SK-MEL-5 (cell line): ENCODE measurements around the gene CRKL. TPM values are rescaled to one million over a fixed set of nuclear protein-coding genes. Genes with fewer than 3 reads are reported as not detected.

ENCODE experiments used
- DNase-seq: peaks from one replicate; pipeline ENCODE4 v3.0.0-alpha.2; 2016; ENCODE audit warnings: low read depth, low spot score
- in situ Hi-C: cut with HindIII; loops from 2 replicates; pipeline ENCODE4 v1.10.0; 2016; ENCODE audit warnings: low sequenced_read_pairs, high pct_unique_total_duplicates, low pct_unique_long_range_greater_than_20kb
- total RNA-seq: library from RNA; depleted of rRNA; stranded (reverse); fragments of >200 nt; shearing (Covaris generic); gene quantifications from 2 replicates; pipeline ENCODE4 v1.2.3, GENCODE V29; 2014; rRNA removed

Gene CRKL
- total RNA-seq, 1 experiment from 2014 or later: 33.5 TPM

GRCh38 chr22:20995329-20996030 lies 78.3 kb downstream of the CRKL start:
- in situ Hi-C loops: no loop called here
- DNase-seq: no peak

DNA sequence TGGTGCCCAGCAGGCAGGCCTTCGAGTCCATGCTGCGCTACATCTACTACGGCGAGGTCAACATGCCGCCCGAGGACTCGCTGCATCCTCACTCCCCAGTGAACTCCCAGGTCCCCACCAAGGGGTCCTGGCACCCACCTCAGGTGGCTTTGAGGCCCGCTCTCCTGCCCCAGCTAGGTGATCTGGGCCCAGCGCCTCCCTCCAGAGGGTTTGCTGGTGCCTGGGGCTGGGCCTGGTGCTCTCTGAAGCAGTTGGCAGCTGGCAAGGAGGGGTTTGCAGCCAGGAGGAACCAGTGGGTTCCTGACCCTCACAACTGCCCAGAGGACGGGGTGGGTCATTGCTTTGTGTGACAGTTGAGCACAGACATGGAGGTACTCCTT lies 78.8 kb downstream of the CRKL start:
- in situ Hi-C loops: no loop called here
- no peak for DNase-seq

DNA sequence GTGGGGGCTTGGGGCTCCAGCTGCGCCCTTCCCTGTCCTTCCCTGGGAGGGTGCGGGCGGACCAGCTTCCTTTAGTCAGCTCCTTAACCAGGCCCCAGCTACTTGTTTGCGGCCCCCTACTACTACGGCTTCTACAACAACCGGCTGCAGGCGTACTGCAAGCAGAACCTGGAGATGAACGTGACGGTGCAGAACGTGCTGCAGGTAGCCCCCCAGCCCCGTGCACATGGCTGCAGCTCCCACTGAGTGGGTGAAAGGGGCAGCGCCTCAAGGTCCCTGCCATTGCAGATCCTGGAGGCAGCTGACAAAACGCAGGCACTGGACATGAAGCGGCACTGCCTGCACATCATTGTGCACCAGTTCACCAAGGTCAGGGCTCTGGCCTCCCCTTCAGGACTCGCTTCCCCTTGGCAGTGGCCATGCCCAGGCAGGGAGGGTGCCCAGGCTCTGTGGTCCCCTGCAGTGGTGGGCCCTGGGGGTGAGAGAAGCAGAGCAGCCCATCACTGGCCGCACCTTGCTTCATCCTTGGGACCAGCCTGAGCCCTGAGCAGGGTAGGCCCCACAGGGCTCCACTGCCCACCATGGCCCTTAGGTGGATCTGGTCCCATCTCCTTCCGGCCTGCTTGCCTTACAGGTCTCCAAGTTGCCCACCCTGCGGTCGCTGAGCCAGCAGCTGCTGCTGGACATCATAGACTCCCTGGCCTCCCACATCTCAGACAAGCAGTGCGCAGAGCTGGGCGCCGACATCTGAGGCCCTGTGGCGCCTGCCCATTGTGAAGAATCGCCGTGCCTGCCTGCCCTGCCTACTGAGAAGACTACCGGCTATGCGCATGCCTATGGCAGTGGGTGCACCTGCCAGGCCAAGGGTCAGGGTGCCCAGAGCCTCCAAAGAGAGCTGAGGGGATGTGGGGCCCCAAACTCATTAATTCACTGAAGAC lies 79.7 kb downstream of the CRKL start:
- in situ Hi-C loops: no loop called here
- DNase-seq: no peak

DNA sequence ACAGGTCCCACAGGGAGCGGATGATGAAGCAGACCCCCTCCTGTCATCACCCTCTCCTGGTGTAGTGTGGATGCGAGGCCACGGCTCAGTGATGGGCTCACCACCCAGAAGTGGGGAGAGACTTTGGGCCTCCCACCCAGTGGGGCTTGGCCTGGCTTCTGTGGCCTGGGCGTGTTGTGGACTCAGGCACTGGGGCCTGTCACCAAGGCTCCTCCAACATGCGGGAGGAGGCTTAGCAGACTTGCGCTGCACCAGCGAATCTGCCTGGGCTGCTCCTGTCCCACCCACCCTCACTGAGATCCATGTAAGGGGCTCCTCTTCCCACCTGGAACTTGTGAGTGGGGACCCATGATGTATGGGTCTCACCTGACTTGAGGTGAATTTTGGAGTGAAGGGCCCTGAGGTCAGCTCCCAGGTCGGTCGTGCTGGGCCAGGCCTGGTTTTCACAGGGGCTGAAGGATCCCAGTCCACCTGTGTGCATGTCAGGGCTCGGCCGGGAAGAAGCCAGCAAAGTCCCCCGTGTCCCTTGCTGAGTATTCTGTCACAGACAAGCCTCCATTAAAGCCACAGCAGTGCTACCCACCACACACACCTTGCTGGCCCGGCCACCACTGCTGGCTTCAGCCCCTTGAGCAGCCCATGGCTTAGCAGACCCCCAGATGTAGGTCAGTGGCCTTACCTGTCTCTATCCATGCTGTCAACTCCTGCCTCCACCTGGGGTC lies 80.5 kb downstream of the CRKL start:
- no peak for DNase-seq
- in situ Hi-C loops: no loop called here

DNA sequence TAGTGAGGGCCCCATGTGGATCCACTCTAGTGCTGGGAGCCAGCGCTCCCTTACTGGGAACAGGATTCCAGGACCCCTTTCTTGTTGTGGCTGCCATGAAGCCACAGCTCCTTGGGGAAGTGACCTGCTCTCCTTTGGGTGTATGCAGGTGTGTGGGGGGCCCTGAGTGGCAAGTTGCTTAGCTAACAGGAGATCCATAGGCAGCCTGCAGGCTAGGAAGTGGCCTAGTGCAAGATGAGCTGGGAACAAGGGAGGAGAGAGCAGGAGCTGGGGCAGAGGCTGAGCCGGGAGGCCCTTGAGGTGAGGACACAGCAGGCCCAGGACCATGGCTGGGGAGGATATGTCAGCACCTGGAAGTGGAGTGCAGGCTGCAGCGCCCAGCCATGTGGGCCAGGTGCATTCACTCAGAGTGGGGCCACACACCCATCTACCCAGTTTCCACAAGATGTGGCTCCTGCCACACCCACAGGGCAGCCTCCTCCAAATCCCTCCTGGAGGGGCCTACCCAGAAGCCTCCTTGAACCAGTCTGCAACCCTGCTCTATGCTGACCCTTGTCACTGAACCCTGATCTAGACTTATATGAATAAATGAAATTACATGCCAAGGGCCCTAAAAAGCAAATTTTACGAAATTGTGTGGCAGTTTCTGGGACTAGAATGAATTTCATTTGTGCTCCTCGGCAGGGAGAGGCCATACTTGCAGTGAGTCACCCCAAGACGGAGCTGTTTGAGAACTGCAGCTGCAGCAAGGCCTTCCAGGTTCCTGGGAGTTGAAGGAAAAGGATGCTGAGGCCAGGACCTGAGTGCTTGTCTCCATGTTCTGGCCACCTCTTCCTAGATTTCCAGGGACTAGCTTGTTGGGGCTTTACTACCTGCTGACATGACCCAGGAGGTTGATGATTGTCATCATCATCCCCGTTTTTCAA lies 81.5 kb downstream of the CRKL start:
- DNase-seq: no peak
- in situ Hi-C loops: no loop called here

GRCh38 chr22:20999350-21000206 lies 82.4 kb downstream of the CRKL start:
- no peak for DNase-seq
- in situ Hi-C loops: no loop called here

DNA sequence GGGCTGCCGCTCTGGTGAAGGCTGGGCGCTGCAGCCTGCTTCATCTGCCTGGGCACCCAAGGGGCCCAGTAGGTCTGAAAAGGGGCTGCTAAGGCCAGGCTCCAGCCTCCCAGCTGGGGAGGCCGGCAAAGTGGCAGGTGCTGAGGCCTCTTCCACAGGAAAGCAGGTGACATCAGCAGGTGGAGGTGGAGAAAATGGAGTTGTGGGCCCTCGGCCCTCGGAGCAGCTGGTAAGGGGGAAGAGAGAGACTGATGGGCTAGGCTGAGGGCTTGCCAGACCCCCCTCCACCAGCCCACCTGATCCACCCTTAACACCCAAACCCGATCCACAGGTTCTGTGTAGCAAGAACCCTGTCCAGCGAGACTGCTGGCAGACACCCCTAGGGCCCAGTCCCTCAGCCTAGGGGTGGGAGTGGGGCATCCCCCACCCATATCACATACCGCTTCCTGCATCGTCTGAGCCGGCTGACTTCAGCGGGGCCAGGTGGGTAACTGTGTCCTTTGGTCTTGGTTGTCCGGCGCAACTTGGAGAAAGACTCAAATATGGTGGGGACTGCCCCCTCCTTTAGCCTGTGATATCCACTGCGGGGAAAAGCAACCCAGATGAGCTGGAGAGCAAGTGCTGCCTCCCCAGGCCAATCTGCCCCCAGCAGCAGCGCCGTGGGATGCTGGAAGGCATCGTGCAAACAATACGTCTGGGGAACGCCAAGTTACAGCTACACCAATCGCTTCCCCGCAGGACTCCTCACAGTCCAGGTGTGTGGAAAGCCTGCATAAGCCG lies 83.2 kb downstream of the CRKL start:
- in situ Hi-C loops: no loop called here
- DNase-seq: no peak

DNA sequence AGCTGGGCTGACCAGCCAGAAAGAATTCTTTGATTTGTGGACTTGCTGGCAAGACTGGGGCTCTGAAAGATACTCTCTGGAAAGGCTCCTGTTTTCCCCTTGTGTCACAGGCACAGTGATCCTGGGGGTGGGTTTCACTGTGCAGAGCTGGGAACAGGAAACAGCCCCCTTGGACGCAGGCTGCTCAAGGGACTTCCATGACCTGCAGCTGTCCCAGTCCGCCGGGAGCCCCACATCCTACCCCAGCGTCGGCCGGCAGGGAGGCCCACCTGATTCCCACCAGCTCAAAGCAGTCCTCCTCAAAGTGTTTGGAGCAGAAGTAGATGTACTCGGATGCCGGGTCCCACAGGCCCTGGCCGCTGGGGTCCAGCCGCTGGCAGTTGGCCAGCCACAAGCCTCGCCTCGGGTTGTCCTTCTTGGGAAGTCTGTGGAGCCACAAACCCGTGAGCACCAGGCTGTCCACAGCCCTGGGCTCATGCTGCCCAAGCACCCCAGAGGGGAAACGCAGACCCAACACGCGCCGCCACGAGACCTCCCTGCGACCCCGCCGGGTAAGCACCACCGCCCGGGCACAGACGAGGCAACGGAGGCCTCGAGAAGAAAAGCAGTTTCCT lies 83.9 kb downstream of the CRKL start:
- in situ Hi-C loops: no loop called here
- no peak for DNase-seq

DNA sequence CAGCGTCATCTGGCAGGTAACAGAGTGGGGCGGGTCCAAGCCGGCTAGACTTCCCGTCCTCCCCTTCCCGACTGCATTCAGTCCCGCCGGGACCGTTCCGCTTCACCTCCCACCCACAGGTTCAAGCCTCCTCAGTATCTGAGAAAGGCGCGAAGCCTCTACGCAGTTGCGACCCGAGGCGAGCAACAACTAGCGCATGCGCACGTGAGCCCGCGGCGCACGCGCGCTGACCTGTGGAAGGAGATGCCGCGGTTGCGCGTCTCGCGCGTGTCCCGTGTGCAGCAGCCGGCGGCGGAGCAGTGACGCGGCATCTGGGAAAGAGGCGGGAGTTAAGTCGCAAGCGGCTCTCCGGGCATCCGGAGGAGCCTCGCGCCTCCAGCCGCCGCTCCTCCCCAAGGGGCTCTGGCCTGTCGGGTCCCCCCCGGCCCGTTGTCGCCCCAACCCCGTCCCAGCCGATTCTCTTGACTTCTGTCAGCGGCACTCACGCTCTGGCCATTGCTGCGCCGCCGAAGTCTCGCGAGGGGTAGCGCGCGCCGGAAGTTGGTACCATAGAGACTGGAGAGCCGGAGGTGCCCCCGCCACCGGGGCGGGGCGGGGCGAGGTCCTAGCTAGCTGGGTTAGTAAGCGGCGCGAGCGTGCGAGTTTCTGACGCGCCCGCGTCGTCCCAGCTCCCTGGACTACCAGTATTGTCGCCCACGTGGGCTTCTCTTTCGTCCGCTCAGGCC lies 84.6 kb downstream of the CRKL start, which contains the start of gene THAP7:
TSS of gene THAP7 (minus strand) at position 518 of the 725 bp plus-strand sequence. CDS start at position 311, 207 bp downstream.
- in situ Hi-C loops: no loop called here
- DNase-seq: peak; percentile 95

Other genes with a start within 250 kb of the CRKL start
- gene SERPIND1, start 143.3 kb upstream of the CRKL start, total RNA-seq: 0.34 TPM in 1 of 2 replicates, not detected in the other
- 29.3 and 33.6 TPM in 2 replicates for gene PI4KA, start 58.6 kb upstream of the CRKL start, total RNA-seq
- 10.0 and 10.7 TPM in 2 replicates for gene SNAP29, start 58.4 kb upstream of the CRKL start, total RNA-seq
- gene AIFM3, start 49.8 kb downstream of the CRKL start, total RNA-seq: 3.2 and 3.9 TPM in 2 replicates
- gene LZTR1, start 64.9 kb downstream of the CRKL start, total RNA-seq: 34.1 and 36.7 TPM in 2 replicates
- gene THAP7, start 84.7 kb downstream of the CRKL start, total RNA-seq: 50.2 and 55.3 TPM in 2 replicates
- gene P2RX6, start 97.8 kb downstream of the CRKL start, total RNA-seq: 1.4 and 2.7 TPM in 2 replicates
- 2.0 and 2.9 TPM in 2 replicates for gene SLC7A4, start 115.2 kb downstream of the CRKL start, total RNA-seq
- 0.03 TPM in 1 of 2 replicates, not detected in the other for gene LRRC74B, start 128.5 kb downstream of the CRKL start, total RNA-seq